Fibroblast of skin of back (primary cell): ENCODE data around the gene NSMF. TPM values are rescaled to one million over a fixed set of nuclear protein-coding genes. Genes with fewer than 3 reads are reported as not detected.

Source experiments
- DNase-seq: peaks from one replicate; pipeline ENCODE4 v3.0.0-alpha.2; 2013
- polyA plus RNA-seq, 2 experiments: library from polyadenylated mRNA; unstranded; fragments of 120-200 nt; gene quantifications; one replicate each; pipeline ENCODE4 v1.2.1, GENCODE V29; 2013; ENCODE audit not compliant: insufficient read length in 2 of 2

The NSMF gene, protein sequence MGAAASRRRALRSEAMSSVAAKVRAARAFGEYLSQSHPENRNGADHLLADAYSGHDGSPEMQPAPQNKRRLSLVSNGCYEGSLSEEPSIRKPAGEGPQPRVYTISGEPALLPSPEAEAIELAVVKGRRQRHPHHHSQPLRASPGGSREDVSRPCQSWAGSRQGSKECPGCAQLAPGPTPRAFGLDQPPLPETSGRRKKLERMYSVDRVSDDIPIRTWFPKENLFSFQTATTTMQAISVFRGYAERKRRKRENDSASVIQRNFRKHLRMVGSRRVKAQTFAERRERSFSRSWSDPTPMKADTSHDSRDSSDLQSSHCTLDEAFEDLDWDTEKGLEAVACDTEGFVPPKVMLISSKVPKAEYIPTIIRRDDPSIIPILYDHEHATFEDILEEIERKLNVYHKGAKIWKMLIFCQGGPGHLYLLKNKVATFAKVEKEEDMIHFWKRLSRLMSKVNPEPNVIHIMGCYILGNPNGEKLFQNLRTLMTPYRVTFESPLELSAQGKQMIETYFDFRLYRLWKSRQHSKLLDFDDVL
- polyA plus RNA-seq (2013, experiment 1 of 2; ENCODE audit: insufficient read length), result 38.8 TPM
- 53.0 TPM for polyA plus RNA-seq (2013, experiment 2 of 2; ENCODE audit: insufficient read length)

DNA sequence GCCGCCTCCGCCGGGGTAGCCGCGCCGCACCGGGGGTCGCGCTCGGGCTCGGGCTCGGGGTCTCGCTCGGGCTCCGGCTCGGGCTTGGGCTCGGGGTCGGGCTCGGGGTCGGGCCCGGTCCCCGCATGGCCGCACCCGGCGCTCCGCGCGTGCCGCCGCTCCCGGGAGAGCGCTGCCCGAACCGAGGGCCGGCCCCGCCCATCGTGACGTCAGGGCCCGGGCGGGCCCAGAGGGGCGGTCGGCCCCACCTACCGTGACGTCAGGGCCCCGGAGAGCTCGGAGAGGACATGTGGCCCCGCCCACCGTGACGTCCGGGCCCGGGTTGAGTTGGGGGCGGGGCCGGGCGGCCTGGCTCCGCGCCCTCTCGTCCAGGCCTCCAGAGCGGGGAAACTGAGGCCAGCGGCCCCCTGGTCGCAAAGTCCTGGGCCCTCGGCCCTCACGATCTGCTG lies at the start of gene NSMF:
Gene NSMF (minus strand): TSS at position 183 of the 449 bp plus-strand sequence. CDS start 232 bp downstream, outside the sequence.
- peak; percentile 89 for DNase-seq

DNA sequence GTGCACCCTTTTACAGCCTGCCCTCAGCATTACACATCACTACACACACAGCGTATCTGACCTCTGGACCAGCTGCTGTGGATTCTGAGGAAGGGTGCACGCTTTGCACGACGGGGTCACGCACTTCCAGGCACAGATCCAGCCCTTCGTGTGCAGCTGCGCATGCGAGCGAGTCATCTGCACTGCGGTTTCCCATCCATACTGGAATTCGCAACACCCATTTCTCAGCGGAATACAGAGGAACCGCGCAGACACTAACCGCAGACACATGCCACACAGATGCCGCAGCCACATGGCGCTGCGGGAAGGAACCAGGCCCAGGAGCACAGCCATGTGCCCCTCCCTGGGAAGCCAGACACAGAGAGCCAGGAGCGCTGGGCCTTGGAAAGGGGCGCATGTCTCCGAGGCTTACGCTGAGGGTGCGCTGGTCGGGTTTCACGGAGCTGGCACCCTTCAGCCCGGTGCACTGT lies 47.6 kb upstream of the NSMF start:
- peak; percentile 83 for DNase-seq

DNA sequence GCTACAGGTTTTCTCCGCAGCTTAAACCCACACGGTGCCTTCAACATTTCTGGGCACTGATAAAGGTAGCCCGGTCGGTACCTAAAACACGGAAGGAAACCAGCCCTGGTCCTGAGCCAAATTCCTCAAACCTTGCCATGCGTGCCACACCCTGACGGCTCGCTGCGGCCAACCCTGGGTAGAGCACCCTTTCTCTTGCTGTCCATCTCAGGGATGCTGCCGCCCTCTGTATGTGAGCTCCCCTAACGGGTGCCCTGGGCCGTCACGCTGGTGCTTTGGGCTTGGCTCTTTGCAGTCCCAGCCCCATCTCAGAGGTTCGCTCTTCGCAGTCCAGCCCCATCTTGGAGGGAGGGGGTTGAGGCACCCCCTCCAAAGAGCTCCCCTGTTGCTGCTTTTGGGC lies 47.1 kb upstream of the NSMF start:
- DNase-seq, result no peak

DNA sequence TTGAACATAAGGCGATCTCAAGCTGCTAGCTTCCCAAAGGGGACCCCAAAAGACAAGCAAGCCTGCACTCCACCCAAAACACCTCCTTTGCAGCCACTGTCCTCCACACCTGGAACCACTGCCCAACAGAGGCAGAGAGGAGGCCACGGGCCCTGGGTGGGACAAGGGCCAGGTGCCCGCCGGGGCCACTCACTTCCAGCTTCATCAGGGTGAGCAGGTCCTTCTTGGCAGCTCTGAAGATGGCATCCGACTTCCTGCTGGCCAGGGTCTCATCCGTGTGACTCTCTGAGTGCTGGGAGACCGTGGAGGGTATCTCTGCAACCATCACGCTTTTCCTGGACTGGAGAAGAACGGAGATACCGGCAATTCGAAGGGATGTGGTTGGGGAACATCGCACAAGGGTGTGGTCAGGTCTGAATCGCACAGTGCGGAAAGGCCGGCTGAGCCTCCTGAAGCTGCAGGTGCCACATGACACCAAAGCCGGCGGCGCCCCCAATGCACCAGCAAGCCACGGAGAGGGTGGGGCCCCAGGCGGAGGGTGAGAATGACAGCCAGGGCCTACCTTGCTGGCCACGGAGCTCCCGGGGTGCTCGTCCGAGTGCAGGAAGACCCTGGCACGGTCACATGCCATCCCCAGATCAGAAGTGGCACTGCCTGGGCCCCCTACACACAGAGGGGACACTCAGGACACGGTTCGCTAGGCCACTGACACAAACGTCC lies 46.4 kb upstream of the NSMF start:
- no peak for DNase-seq

DNA sequence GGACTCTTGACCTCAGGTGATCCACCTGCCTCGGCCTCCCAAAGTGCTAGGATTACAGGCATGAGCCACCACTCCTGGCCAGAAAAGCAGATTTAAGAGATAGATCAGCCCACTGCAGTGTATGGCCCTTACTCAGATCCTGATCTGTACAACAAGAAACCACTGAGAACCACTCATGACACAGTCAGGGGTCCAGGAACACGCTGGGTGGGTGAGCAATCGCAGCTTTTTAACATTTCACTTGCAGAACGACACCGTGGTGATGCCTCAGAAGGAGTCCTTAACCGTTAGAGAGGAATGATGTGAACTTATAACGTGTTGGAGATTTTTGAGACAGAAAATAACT lies 45.3 kb upstream of the NSMF start:
- DNase-seq, result no peak

DNA sequence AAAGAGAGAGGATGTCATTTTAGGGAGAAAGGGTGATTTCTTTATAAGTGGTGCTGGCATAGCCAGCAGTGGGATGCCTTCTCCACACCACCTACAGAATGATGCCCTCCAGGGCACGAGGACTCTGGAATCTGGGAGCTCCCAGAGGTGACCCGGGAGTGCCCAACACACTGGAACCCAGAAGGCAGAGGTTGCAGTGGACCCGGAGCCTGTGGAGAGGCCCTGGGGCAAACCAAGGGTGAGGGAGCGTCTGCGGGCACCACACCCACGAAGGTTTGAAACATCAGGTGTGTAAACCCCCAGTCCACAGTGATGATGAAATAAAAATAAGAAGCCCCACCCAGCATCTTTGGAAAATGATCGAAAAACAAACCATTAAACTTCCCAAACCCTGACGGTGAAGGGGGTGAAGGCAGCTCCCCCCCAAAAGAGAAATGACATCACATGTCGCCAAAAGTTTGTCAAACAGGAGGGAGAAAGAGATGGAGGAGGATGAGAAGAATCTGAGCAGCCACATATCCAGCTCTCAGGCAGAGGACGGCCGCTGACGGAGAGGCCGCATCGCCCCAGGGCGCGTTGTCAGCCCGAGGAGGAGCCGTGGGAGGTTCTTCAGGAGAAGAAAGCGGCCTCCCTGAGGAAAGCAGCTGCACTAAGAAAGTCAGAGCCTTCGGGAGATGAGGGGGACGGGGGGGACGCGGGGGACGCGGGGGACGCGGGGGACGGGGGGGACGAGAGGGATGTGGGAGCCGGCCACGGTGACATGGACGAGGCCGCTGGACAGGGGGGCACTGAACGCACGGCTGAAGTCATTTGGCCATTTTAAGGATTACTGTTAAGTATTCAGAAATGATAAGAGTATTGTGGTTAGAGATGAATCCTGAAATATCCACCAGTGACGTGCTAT lies 43.1 kb upstream of the NSMF start:
- no peak for DNase-seq

DNA sequence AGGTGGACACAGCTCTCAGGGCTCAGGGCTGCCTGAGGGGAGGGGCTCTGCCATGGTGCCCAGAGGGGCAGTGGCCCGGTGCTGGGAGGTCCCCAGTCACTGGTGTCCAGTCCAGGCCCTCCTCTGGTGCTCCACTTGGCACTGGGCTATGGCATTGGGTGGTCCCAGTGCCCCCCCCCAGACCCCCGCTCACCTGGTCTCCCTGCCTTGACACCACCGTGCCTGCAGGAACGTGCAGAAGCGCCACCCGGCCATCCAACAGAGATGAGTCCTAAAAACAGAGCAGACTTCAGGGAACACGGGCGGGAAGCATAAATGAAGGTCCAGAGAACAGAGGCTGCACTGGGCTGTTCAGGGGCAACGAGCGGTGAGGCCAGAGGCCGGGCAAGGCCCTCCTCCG lies 42.3 kb upstream of the NSMF start:
- DNase-seq, result no peak

DNA sequence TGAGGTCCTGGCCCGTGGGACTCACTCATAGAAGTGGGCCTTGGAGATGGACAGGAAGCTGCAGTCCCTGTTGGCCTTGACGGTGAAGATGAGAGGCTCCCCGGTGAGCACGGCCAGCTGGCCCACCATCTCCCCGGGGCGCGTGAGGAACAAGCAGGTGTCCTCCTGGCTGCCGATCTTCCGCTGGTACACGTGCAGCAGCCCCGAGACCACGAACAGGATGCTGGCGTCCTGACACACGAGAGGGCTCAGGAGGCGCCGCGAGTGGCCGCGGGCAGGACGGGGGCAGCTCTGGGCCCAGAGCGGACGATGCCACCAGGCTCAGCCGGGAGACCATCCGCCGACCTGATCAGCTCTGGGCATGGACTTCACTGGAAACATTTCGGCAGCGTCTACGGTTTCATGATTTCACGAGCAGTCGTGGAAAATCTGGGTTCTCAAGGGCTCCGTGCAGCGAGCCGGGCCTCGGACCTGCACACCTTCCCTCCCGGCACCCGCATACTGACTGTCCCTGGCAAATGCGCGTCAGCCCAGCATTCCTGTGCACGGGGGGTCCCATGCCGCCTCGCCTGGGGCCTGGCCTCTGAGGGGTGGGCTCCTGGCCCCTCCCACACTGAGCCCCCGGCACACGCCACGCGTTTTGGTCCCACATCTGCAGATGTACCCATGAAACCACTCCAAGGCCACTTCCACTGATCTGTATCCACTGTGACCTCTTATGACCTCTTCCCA lies 41.7 kb upstream of the NSMF start:
- no peak for DNase-seq

DNA sequence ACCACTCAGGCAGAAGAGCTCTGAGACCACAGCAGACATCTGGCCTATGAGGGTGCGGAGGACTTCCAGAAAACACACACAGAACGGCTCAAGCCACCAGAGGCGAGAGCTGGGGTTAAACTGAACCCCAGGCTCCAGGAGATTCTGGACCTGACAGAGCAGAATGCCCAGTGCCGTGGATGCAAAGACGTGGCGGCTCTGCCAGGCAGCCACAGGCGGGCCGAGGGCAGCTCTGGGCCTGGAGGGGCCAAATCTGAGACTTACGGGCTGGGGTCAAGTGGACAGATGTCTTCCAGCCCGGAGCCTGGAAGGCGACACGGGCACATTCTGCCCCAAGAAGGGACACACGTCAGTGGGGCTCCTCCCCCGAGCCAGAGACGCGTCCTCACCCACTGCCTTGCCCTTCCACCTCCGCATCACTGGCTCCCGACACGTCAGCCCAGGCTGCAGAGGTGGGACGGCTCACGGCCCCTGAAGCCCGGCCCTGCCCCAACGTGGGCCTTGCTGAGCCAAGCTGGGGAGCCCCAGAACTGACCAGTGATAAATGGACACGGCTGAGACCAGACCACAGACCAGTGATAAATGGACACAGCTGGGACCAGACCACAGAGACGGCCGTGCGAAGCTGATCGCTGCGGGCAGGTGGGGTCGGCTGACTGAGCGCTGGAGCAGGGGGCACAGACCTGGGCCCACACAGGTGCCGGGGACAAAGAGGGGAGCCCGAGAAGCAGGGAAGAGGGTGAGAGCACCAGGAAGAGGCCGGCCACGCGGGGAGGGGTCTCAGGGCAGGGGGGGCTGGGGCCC lies 40.9 kb upstream of the NSMF start:
- no peak for DNase-seq

DNA sequence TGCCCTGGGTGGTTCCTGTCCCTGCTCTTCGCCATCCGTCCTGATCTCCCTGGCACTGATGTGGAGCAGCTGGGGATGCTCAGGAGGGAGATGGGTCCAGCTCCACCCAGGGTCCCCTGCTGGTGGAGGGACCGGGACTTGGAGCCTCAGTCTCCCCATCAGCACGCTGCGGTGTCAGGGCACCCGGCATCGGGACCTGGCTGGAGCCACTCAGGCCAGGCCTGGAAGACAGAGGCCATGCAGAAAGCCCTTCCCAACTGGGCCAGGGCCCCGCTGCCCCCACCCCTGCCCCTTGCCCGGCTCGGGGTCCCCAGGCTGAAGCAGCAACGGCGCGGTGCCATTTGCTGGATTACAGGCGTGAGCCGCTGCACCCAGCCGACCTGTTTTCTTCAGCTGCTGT lies 40.3 kb upstream of the NSMF start:
- DNase-seq, result no peak

DNA sequence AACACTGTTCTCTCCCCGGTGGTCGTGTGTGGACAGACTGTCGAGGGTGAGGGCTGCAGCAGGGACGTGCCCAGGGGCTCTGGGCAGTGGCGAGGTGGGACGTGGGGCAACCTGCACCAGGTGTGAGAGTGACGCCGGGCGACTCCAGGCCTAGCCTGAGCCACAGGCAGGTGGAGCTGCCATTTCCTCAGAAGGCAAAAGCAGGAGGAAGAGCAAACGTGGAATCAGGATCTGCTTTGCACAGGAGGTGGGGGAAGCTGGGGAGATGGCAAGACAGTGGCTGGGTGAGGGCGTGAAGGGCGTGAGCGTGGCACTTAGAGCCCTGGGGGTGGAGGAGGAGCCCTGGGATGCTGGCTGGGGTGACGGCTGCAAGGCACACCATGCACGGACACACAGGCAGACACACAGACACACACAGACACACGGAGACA lies 39.6 kb upstream of the NSMF start:
- no peak for DNase-seq

DNA sequence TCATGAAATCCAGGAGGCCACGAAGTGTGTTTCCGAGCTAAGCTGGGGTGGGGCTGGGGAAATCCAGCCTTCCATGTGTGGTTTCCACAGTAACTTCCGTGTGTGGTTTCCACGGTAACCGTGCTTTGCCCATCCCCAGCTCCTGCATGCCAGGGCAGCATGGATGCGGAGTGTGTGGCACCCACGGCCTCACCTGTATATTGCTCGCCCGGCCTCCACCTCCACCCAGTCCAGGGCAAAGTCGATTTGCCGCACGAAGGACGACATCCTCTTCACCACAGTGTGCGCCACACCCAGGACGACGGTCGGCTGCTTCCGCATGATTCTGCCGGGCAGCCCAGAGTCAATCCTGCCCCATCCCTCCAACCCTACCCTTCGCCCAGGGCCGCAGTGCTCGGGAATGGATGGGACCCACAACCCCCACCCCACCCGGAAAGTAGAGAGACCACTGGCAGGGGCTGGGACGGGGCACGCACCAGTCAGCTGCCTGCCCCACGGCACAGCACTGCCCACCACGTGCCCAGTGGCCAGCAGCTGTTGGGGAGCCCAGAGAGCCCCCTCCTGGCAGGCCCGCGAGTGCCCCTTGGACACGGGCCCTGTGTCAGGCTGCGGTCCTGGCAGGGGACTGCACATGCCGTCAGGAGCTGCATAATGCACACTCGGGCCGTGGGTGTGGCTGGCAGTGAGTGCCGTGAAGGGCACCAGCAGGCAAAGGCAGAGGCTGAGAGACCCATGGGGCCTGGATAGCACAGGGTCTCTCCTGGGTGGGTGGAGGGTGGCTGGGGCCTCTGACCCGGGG lies 39.0 kb upstream of the NSMF start:
- DNase-seq, result no peak

DNA sequence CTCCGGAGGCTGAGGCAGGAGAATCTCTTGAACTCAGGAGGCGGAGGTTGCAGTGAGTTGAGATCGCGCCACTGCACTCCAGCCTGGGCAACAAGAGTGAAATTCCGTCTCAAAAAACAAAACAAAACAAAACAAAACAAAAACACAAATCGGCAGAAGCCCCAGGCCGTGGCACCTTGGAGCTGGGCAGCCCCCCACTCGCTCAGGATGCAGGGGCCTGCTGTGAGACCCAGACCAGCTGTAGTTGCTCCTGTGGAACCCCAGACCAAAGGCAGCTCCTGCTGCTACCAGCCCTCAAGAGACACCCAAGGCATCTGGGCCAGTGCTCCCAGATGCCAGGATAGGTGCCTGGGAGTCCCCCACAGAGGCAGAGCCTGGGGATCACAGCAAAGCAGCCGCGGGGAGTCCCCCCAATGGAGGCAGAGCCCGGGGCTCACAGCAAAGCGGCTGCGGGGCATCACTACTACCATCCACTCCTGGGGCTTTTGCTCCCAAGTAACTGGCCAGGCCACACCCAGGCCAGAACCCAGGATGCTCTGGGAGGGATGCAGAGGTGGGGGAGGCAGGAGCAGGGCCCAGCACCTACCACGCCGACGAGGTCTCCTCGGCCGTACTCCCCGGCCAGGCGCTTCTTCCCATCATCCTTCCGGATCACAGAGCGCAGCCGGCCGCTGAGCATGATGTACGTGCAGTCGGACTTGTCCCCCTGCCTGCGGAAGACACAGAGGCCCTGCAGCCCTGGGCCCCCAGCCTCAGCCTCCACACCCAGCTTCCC lies 37.7 kb upstream of the NSMF start:
- no peak for DNase-seq

DNA sequence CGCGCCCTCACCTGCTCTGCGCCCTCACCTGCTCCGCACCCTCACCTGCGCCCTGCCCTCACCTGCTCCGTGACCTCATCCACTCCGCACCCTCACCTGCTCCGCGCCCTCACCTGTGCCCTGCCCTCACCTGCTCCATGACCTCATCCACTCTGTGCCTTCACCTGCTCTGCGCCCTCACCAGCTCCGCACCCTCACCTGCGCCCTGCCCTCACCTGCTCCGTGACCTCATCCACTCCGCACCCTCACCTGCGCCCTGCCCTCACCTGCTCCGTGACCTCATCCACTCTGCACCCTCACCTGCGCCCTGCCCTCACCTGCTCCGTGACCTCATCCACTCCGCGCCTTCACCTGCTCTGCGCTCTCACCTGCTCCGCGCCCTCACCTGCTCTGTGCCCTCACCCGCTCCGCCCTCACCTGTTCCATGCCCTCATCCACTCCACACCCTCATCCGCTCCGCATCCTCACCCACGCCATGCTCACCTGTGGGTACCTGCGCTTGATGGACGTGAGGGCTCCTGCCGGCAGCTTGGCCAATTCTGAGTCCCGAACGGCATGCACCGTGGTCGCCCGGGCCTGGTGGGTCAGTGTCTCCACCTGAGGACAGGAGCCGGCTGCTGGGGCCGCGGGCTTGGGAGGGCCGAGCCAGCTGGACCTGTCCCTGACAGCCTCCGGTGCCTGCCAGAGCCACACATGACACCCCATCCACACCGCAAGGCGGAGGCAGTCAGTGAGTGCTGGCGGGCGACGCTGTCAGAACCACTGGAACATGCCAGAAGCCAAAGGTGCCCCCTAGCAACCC lies 35.6 kb upstream of the NSMF start:
- no peak for DNase-seq

DNA sequence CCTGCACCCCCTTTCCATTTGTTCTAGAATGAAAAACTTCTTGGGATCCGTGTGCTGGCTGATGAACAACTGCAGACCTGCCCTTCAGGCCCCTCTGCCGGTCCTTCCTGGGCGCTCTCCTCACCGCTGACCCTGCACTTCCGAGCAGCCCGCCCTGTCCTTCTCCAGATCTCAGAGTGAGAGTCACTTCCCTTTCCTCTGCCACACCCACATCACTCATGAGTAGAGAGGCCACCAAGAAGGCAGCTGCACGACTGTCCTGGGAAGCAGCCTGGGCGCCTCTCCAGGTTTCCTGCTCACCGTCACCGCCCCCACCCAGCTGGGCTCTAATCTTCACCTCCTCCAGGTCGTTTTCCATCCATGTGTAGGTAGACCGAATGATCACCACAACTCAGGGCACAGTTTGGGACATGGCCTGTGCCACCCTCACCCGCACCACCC lies 35.0 kb upstream of the NSMF start:
- DNase-seq, result no peak

DNA sequence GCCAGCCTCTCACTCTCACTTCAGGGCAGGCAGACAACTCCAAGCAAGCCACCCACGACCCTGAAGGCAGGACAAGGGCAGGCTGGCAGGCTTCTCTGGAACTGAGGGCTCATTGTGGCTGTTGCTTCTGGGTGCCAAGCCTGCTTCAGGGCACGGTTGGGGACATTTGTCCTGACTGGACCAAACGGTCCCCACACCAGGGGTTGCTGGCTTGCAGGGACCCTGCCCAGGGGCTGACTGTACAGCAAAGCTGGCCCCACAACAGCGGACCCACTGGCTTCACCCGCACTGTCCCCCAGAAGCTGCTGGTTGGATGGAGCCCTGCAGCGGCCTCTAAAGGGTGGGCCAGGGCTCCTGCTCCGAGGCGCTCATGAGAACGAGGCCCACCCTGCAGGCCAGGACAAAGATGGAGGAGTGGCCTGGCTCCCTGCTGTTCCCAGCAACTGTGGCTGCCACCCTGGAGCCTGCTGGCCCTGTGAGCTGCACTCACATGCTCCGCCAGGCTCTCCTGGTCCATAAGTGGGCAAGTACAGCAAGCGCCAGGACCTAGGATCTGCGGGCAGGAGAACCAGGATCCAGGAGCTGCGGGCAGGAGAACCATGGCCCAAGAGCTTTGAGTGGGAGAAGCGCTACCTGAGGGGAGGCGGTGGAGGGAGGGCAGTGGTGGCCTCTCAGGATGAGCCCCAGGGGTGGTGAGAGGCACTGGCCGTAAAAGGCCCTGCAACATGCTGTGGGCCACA lies 34.4 kb upstream of the NSMF start:
- DNase-seq, result no peak
